Measurements from ENCODE around the gene FHAD1. TPM values are rescaled to one million over a fixed set of nuclear protein-coding genes. Genes with fewer than 3 reads are reported as not detected.

FHAD1 gene
- total and polyA plus RNA-seq, 2 donors (not counting 1 experiment from before 2014, with no cell fraction given), result not detected

DNA sequence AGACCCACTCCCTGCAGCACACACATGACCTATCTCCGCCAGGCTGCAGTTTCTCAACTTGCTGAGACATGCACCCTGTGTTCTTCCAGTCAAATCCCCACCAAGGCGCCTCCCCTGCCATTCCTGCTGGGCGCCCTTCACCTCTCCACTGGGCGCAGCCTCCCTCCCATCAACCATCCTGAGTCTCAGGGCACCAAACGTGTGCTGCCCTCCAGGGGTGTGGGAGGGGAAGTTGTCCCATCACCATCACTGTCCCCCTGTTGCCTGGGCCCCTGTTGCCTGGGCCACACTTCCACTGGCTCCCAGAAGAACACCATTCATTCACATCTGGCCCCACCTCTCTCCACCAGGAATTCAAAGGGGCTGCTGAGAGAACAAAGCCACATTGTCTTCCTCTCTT, 117.7 kb downstream of the FHAD1 start:
- no peaks in the 10 kb centered on the region for H3K27me3 ChIP-seq (replicated peaks in 1 of 4; ENCODE audit: control extremely low read depth in 1 of 4, control insufficient read depth in 3 of 4, insufficient read depth in 4 of 4, low read length in 3 of 4)
- H3K4me1 ChIP-seq (ENCODE audit: control insufficient read depth in 2 of 2, insufficient read depth in 2 of 2, low read length in 2 of 2), result no peaks in the 10 kb centered on the region
- H3K9me3 ChIP-seq (ENCODE audit: control extremely low read depth in 1 of 3, control insufficient read depth in 2 of 3, insufficient read depth in 1 of 3, low read length in 2 of 3), result no peaks in the 10 kb centered on the region
- no peaks in the 10 kb centered on the region for H4K20me1 ChIP-seq (ENCODE audit: control insufficient read depth, insufficient read depth, low read length, poor library complexity, severe bottlenecking)
- H3K79me2 ChIP-seq (ENCODE audit: control insufficient read depth, insufficient read depth, low read length), result no peaks in the 10 kb centered on the region
- H3K4me2 ChIP-seq (replicated peaks; ENCODE audit: low read depth, low read length, poor library complexity, severe bottlenecking), result no peak overlapping the region
- no peak overlapping the region for H2AFZ ChIP-seq (ENCODE audit: insufficient read depth, low read depth, low read length, poor library complexity, severe bottlenecking)
- H3K27me3 Mint-ChIP-seq, result peaks cover 9% of the 10 kb centered on the region
- H3K4me3 ChIP-seq (ENCODE audit: control extremely low read depth in 1 of 5, extremely low read depth in 1 of 5, insufficient read depth in 1 of 5, low read depth in 2 of 5, low read length in 4 of 5), result no peak overlapping the region
- WGBS (ENCODE audit: insufficient coverage), result 100% methylated on average over 1 of the region's 5 CpGs
- H3K36me3 ChIP-seq (replicated peaks in 1 of 2; ENCODE audit: control extremely low read depth in 1 of 2, control insufficient read depth in 1 of 2, extremely low read depth in 1 of 2, insufficient read depth in 2 of 2, low read length in 1 of 2), result no peaks in the 10 kb centered on the region
- H3K9me3 Mint-ChIP-seq (ENCODE audit: insufficient read depth), result no peaks in the 10 kb centered on the region
- DNase-seq (no peak), ATAC-seq (ENCODE audit: low read depth) (no peak)
- no peak overlapping the region for H3K9ac ChIP-seq (ENCODE audit: low read length)
- H3K4me3 Mint-ChIP-seq, result no peak overlapping the region
- no peaks in the 10 kb centered on the region for H3K4me1 Mint-ChIP-seq
- CTCF ChIA-PET, result no interaction called here
- H3K27ac Mint-ChIP-seq, result no peak overlapping the region
- intact Hi-C loops (cut with micrococcal nuclease), result no loop called here
- POLR2A ChIA-PET, result no interaction called here
- TF ChIP-seq, protein P1, sequence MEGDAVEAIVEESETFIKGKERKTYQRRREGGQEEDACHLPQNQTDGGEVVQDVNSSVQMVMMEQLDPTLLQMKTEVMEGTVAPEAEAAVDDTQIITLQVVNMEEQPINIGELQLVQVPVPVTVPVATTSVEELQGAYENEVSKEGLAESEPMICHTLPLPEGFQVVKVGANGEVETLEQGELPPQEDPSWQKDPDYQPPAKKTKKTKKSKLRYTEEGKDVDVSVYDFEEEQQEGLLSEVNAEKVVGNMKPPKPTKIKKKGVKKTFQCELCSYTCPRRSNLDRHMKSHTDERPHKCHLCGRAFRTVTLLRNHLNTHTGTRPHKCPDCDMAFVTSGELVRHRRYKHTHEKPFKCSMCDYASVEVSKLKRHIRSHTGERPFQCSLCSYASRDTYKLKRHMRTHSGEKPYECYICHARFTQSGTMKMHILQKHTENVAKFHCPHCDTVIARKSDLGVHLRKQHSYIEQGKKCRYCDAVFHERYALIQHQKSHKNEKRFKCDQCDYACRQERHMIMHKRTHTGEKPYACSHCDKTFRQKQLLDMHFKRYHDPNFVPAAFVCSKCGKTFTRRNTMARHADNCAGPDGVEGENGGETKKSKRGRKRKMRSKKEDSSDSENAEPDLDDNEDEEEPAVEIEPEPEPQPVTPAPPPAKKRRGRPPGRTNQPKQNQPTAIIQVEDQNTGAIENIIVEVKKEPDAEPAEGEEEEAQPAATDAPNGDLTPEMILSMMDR (IDR thresholded peaks at IDR 0.05), result no peak
- no peak for TF ChIP-seq EZH2 (IDR thresholded peaks at IDR 0.05; ENCODE audit: borderline replicate concordance, insufficient read depth, low read depth, low read length, poor library complexity, severe bottlenecking)
- H3K27ac ChIP-seq (ENCODE audit: low read length in 2 of 2), result no peak overlapping the region

DNA sequence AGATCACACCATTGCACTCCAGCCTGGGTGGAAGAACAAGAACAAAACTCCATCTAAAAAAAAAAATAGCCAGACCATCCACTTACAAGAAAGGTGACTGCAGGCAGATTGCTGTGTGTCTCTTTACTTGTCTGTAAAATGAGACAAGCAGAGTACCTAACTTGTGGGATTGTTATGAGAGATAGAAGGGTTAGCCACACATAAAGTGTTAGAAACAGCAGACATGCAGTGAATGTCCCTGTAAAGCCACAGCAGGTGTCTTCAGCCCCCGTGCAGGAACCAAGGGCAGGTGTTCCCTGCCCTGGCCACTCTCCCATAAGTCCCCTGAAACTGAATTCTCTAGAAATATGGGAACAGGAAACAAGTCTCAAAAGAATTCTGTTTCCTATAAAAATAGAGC, 121.9 kb downstream of the FHAD1 start:
- no peak overlapping the region for H3K4me3 Mint-ChIP-seq
- intact Hi-C loops (cut with micrococcal nuclease), result no loop called here
- Histone ChIP-seq H3K27ac (ENCODE audit: low read length in 2 of 2) (no peak overlapping the region), H3K4me3 (ENCODE audit: control extremely low read depth in 1 of 5, extremely low read depth in 1 of 5, insufficient read depth in 1 of 5, low read depth in 2 of 5, low read length in 4 of 5) (no peak overlapping the region), H3K4me1 (ENCODE audit: control insufficient read depth in 2 of 2, insufficient read depth in 2 of 2, low read length in 2 of 2) (no peaks in the 10 kb centered on the region), H3K9me3 (ENCODE audit: control extremely low read depth in 1 of 3, control insufficient read depth in 2 of 3, insufficient read depth in 1 of 3, low read length in 2 of 3) (no peaks in the 10 kb centered on the region), H2AFZ (ENCODE audit: insufficient read depth, low read depth, low read length, poor library complexity, severe bottlenecking) (no peak overlapping the region), H3K9ac (ENCODE audit: low read length) (no peak overlapping the region), H3K36me3 (replicated peaks in 1 of 2; ENCODE audit: control extremely low read depth in 1 of 2, control insufficient read depth in 1 of 2, extremely low read depth in 1 of 2, insufficient read depth in 2 of 2, low read length in 1 of 2) (no peaks in the 10 kb centered on the region), H3K27me3 (replicated peaks in 1 of 4; ENCODE audit: control extremely low read depth in 1 of 4, control insufficient read depth in 3 of 4, insufficient read depth in 4 of 4, low read length in 3 of 4) (no peaks in the 10 kb centered on the region), H4K20me1 (ENCODE audit: control insufficient read depth, insufficient read depth, low read length, poor library complexity, severe bottlenecking) (no peaks in the 10 kb centered on the region), H3K4me2 (replicated peaks; ENCODE audit: low read depth, low read length, poor library complexity, severe bottlenecking) (no peak overlapping the region), H3K79me2 (ENCODE audit: control insufficient read depth, insufficient read depth, low read length) (no peaks in the 10 kb centered on the region)
- ChIA-PET POLR2A (no interaction called here), CTCF (no interaction called here)
- H3K27ac Mint-ChIP-seq, result no peak overlapping the region
- ATAC-seq (ENCODE audit: low read depth) (no peak), DNase-seq (no peak)
- WGBS (ENCODE audit: insufficient coverage), result 57% methylated on average over 1 of the region's 1 CpG
- no peaks in the 10 kb centered on the region for H3K4me1 Mint-ChIP-seq
- no peaks in the 10 kb centered on the region for H3K9me3 Mint-ChIP-seq (ENCODE audit: insufficient read depth)
- H3K27me3 Mint-ChIP-seq, result peaks cover 28% of the 10 kb centered on the region
- TF ChIP-seq, protein P1 (IDR thresholded peaks at IDR 0.05), result no peak
- TF ChIP-seq EZH2 (IDR thresholded peaks at IDR 0.05; ENCODE audit: borderline replicate concordance, insufficient read depth, low read depth, low read length, poor library complexity, severe bottlenecking), result no peak
